Measurements from ENCODE around the gene VAC14.

VAC14 gene

DNA sequence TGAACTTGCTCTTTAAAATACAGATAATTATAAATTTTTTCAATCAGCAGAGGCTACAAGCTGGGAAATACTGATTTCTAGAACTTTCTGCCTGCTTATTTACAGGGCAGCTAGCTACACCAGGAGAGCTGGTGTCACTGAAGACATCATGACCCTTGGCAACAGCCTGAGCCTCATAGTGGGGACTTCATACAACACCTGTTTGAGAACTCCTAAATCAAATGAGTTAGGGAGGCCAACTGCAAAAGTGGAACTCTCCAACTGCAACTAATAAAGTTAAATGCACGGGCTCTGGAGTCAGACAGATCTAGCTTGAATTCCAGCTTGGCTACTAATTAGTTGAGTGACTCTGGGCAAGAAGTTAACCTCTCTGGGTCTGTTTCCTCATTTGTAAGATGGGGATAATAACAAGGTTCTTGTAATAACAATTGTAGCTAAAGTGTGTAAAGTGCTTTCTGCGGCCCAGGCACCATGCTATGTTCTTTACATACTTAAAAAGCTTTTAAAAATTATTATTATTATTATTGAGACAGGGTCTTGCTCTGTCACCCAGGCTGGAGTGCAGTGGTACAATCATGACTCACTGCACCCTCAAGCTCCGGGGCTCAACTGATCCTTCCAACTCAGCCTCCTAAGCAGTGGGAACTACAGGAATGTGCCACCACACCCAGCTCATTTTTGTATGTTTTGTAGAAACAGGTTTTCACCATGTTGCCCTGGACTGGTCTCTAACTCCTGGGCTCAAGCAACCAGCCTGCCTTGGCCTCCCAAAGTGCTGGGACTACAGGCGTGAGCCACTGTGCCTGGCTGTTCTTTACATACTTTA is 33.4 kb downstream of the VAC14 start:
- Histone ChIP-seq H3K4me1 (ENCODE audit: control insufficient read depth, insufficient read depth, low read length) (peaks cover 4% of the 10 kb centered on the region), H3K27me3 (ENCODE audit: control insufficient read depth, insufficient read depth, low read length) (no peaks in the 10 kb centered on the region), H3K9ac (ENCODE audit: low read length) (no peak overlapping the region), H3K4me3 (ENCODE audit: low read length) (no peak overlapping the region), H3K36me3 (ENCODE audit: control insufficient read depth, insufficient read depth, low read length) (peaks cover 7% of the 10 kb centered on the region), H3K27ac (ENCODE audit: low read depth, low read length) (no peak overlapping the region)

DNA sequence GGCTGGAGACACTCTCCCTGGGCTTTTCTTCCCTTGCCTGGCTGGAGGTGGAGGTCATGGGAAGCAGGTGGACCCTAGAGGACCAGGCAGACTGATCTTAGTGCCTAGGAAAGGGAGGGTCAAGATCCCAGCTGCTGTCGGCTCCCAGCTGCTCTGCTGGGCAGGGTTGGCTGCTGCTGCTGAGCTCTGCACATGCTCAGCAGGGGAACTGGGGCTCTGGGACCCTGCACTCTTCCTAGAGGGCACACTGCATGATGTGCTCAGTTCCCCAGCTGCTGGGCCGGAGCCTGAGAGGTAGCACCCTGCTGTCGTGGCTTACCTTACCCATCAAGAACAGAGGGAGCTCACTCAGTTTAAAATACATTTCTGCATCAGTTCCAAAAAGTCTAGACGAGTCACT is 34.3 kb downstream of the VAC14 start:
- H3K36me3 ChIP-seq (ENCODE audit: control insufficient read depth, insufficient read depth, low read length): peaks cover 12% of the 10 kb centered on the region
- H3K9ac ChIP-seq (ENCODE audit: low read length): no peak overlapping the region
- no peaks in the 10 kb centered on the region for H3K27me3 ChIP-seq (ENCODE audit: control insufficient read depth, insufficient read depth, low read length)
- H3K4me1 ChIP-seq (ENCODE audit: control insufficient read depth, insufficient read depth, low read length): peaks cover 4% of the 10 kb centered on the region
- no peak overlapping the region for H3K4me3 ChIP-seq (ENCODE audit: low read length)
- H3K27ac ChIP-seq (ENCODE audit: low read depth, low read length): no peak overlapping the region

DNA sequence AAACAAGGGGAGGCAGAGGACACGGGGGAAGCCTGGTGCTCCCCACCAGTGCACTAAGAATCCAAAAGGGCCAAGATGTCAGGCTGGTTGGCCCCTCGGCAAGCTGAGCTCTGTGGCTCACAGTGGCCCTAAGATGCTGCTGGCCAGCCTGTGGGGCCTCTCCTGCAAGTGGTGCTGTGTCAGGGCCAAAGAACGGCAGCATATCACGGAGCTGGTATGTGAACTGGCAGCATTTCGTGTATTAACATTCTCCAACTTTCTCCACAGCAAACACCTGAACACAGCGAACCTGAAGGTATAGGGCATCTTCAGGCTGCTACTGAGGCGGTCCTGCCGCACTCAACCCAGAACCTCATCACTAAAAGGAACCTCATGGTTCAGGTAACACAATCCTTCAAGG is 34.8 kb downstream of the VAC14 start:
- H3K36me3 ChIP-seq (ENCODE audit: control insufficient read depth, insufficient read depth, low read length): peaks cover 13% of the 10 kb centered on the region
- no peaks in the 10 kb centered on the region for H3K27me3 ChIP-seq (ENCODE audit: control insufficient read depth, insufficient read depth, low read length)
- no peak overlapping the region for H3K9ac ChIP-seq (ENCODE audit: low read length)
- H3K27ac ChIP-seq (ENCODE audit: low read depth, low read length): no peak overlapping the region
- no peak overlapping the region for H3K4me3 ChIP-seq (ENCODE audit: low read length)
- peaks cover 4% of the 10 kb centered on the region for H3K4me1 ChIP-seq (ENCODE audit: control insufficient read depth, insufficient read depth, low read length)

DNA sequence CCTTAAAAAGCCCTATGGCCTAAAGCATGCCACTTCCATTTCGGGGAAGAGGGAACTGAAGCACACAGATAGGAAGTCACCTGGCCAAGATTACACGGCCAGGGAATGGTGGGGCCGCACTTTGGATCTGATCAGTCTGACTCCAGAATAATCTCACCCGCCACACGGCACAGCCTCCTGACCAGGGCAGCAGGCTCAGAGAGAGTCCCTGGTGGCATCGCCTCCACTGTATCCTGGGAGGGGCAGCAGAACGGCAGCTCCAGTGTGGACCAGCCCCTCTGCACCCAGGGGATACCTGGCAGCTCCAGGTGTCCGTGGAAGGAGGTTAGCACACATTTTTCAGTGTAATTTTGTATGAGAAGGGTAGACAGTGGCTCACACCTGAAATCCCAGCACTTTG is 35.5 kb downstream of the VAC14 start:
- peaks cover 13% of the 10 kb centered on the region for H3K36me3 ChIP-seq (ENCODE audit: control insufficient read depth, insufficient read depth, low read length)
- no peak overlapping the region for H3K4me3 ChIP-seq (ENCODE audit: low read length)
- no peak overlapping the region for H3K9ac ChIP-seq (ENCODE audit: low read length)
- H3K27ac ChIP-seq (ENCODE audit: low read depth, low read length): no peak overlapping the region
- H3K4me1 ChIP-seq (ENCODE audit: control insufficient read depth, insufficient read depth, low read length): no peaks in the 10 kb centered on the region
- no peaks in the 10 kb centered on the region for H3K27me3 ChIP-seq (ENCODE audit: control insufficient read depth, insufficient read depth, low read length)

DNA sequence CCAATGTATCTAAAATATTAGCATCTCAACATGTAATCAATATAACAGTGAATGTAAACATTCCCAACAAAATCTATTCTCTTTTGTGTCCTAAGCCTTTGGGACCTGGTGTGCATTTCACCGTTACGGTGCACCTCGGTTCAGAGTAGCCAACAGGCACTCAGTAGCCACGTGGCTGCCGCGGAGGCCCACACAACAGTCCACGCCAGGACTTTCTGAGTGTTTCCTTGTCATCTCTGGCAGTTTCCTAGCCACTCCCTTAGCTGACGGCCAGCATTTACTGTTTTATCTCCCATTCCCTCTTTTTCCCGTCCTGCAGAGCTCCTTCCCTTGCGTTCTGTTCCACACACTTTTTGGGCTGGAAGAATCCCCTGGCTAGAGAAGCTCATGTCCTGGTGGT is 36.3 kb downstream of the VAC14 start:
- no peaks in the 10 kb centered on the region for H3K4me1 ChIP-seq (ENCODE audit: control insufficient read depth, insufficient read depth, low read length)
- no peak overlapping the region for H3K27ac ChIP-seq (ENCODE audit: low read depth, low read length)
- H3K36me3 ChIP-seq (ENCODE audit: control insufficient read depth, insufficient read depth, low read length): peaks cover 13% of the 10 kb centered on the region
- H3K9ac ChIP-seq (ENCODE audit: low read length): no peak overlapping the region
- no peak overlapping the region for H3K4me3 ChIP-seq (ENCODE audit: low read length)
- H3K27me3 ChIP-seq (ENCODE audit: control insufficient read depth, insufficient read depth, low read length): no peaks in the 10 kb centered on the region

DNA sequence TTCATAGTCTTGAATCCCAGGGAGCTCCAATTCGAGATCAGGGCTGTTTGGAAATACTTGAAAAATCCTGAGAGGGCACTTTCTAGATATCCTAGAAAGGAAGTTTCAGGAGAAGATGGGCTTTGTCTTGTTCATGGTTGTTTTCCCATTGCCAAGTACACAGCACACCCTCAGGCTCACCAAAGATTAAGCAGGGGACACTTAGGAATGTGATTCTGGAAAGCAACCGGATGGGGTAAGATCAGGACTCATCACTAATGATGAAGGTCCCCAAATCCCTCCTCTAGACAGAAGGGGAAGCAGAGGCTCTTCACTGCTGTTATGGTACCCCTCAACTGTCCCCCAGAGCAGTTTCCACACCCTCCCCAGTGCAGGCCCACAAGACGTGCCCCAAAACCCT is 40.7 kb downstream of the VAC14 start:
- Histone ChIP-seq H3K4me3 (ENCODE audit: low read length) (no peak overlapping the region), H3K27ac (ENCODE audit: low read depth, low read length) (no peak overlapping the region), H3K4me1 (ENCODE audit: control insufficient read depth, insufficient read depth, low read length) (no peaks in the 10 kb centered on the region), H3K9ac (ENCODE audit: low read length) (no peak overlapping the region), H3K27me3 (ENCODE audit: control insufficient read depth, insufficient read depth, low read length) (no peaks in the 10 kb centered on the region), H3K36me3 (ENCODE audit: control insufficient read depth, insufficient read depth, low read length) (peaks cover 16% of the 10 kb centered on the region)

DNA sequence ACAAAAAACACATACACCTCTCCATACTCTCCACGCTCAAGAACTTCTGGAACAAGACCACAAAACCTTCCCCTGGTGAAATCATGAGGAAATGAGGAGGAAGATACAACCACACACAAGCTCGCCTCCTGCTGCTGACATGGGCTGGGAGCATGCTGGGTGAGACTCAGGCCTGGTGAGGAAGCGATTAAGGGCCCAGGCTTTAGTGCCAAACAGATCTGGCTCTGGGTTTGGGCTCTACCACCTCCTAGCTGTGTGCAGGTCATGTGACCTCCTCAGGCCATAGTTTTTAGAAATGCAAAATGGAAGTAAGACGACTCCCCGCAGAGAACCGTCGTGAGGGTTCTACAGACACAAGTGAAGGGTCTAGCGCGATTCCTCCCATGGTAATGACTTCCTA is 41.3 kb downstream of the VAC14 start:
- H3K27ac ChIP-seq (ENCODE audit: low read depth, low read length): no peak overlapping the region
- H3K27me3 ChIP-seq (ENCODE audit: control insufficient read depth, insufficient read depth, low read length): no peaks in the 10 kb centered on the region
- peaks cover 16% of the 10 kb centered on the region for H3K36me3 ChIP-seq (ENCODE audit: control insufficient read depth, insufficient read depth, low read length)

DNA sequence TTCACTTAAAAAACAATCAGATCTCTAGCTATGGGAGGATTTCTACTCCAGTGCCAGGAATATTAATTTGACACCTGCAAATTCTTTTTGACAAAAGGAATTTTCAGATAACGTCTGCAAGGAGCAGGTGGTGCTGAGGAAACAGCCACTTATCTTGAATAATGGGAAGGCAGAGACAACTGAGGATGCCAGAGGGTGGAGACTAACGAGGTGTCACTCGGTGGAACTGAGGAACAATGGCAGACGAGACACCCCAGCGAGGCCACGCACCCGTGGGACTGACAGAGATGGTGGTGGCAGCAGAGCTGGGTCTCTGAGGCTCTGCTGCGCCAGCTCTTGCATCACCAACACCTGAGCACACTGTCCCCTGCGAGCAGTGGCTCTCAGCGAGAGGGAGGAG is 42.2 kb downstream of the VAC14 start:
- no peak overlapping the region for H3K27ac ChIP-seq (ENCODE audit: low read depth, low read length)
- no peaks in the 10 kb centered on the region for H3K4me1 ChIP-seq (ENCODE audit: control insufficient read depth, insufficient read depth, low read length)
- no peak overlapping the region for H3K9ac ChIP-seq (ENCODE audit: low read length)
- no peak overlapping the region for H3K4me3 ChIP-seq (ENCODE audit: low read length)
- H3K36me3 ChIP-seq (ENCODE audit: control insufficient read depth, insufficient read depth, low read length): peaks cover 13% of the 10 kb centered on the region
- no peaks in the 10 kb centered on the region for H3K27me3 ChIP-seq (ENCODE audit: control insufficient read depth, insufficient read depth, low read length)

More for the DNA sequence above, 41.3 kb downstream of the VAC14 start:
- Histone ChIP-seq H3K9ac (ENCODE audit: low read length) (no peak overlapping the region), H3K4me3 (ENCODE audit: low read length) (no peak overlapping the region), H3K4me1 (ENCODE audit: control insufficient read depth, insufficient read depth, low read length) (no peaks in the 10 kb centered on the region)

DNA sequence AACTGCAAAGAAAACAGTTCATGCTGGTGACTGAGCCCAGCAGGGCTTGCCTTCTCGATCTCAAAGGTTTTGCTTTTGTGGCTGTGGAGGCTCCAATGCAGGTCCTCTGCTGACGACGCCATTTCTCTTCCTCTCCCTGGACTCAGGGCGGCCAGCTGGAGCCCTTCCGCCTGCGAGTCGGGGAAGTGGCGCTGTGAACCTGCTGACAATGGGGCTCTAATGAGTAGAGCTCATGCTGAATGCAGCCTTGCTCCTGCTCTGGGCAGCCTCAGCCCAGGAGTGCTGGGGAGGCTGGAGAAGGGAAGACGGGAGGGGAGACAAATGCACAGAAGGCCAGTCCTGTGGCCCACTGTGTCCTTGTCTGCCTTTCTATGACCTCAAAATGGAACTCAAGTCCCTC is 43.8 kb downstream of the VAC14 start:
- Histone ChIP-seq H3K36me3 (ENCODE audit: control insufficient read depth, insufficient read depth, low read length) (peaks cover 6% of the 10 kb centered on the region), H3K4me3 (ENCODE audit: low read length) (no peak overlapping the region), H3K27ac (ENCODE audit: low read depth, low read length) (no peak overlapping the region), H3K27me3 (ENCODE audit: control insufficient read depth, insufficient read depth, low read length) (no peaks in the 10 kb centered on the region), H3K9ac (ENCODE audit: low read length) (no peak overlapping the region), H3K4me1 (ENCODE audit: control insufficient read depth, insufficient read depth, low read length) (no peaks in the 10 kb centered on the region)

DNA sequence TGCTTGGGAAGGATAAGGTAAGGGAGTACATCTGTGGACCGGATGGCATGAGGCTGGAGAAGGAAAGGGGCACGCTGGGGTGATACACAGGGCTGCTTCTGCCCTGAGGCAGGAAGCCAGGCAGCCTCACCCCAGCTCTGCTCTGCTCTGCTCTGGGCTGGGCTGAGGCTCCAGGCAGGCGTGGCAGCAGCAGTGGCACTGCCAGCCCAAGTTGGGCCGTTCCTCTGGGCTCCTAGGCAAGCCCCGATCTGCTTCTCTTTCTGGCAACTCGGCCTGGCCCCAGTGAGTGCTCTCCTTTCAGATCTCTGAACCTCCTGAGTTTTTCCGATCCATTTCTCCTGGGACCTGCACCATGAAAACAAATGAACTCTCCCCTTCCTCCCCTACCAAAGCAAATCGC is 44.9 kb downstream of the VAC14 start:
- Histone ChIP-seq H3K27ac (ENCODE audit: low read depth, low read length) (no peak overlapping the region), H3K9ac (ENCODE audit: low read length) (no peak overlapping the region), H3K4me3 (ENCODE audit: low read length) (no peak overlapping the region), H3K4me1 (ENCODE audit: control insufficient read depth, insufficient read depth, low read length) (peaks cover 5% of the 10 kb centered on the region), H3K36me3 (ENCODE audit: control insufficient read depth, insufficient read depth, low read length) (peaks cover 3% of the 10 kb centered on the region), H3K27me3 (ENCODE audit: control insufficient read depth, insufficient read depth, low read length) (no peaks in the 10 kb centered on the region)

DNA sequence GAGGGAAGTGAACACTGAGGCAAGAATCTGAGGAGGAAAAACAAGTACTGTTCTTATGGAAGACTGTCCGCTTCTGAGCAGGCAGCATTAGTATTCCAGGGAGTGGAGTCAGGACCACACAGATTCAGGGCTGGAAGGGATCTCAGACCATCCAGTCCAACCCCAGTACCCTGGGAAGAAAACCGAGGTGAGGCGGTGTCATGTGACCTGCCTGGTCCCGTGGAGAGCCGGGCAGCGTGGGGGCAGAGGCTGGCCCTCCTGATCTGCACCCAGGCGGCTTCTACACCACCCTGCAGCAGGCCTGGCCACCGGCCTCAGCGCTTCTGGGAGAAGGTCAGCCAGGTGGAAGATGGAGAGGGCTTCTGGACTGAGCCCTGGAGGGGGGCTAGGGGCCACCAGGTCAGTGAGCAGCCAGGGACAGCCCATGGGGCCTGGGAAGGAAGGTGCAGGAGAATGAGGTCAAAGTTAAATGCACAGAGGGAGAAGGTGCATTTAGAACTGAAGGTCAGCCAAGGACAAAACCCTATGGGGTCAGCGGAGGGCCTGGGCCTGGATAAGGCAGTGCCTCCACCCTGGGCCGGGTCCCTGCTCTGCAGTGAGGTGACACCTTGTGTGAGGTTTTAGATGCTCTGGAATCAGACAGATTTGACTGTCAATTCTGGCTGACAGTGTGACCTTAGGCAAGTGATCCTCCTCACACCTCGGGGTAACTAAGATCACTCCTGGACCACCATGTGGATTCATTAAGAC is 45.9 kb downstream of the VAC14 start:
- Histone ChIP-seq H3K27me3 (ENCODE audit: control insufficient read depth, insufficient read depth, low read length) (no peaks in the 10 kb centered on the region), H3K27ac (ENCODE audit: low read depth, low read length) (no peak overlapping the region), H3K9ac (ENCODE audit: low read length) (no peak overlapping the region)

DNA sequence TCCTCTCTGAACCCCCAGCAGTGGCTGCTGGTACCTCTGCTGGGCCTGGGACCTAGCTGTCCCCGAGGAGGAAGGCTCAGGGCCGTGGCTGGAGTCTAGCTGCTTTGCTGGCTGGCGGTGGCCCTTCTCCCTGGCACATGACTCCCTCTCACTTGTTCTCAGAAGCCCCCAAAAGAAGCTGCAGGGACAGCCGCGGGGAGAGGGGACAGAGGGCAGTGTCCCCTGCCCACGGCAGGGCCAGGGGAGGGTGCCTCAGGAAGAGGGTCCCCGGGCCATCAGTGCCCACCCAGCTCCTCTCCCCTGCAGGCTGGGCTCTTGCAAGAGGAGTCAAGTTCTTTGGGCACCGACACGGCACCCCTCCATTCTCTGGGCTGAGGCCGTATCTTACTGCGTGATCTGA is 46.6 kb downstream of the VAC14 start:
- peaks cover 8% of the 10 kb centered on the region for H3K4me1 ChIP-seq (ENCODE audit: control insufficient read depth, insufficient read depth, low read length)
- no peak overlapping the region for H3K27ac ChIP-seq (ENCODE audit: low read depth, low read length)
- no peak overlapping the region for H3K4me3 ChIP-seq (ENCODE audit: low read length)
- H3K27me3 ChIP-seq (ENCODE audit: control insufficient read depth, insufficient read depth, low read length): no peaks in the 10 kb centered on the region
- peaks cover 3% of the 10 kb centered on the region for H3K36me3 ChIP-seq (ENCODE audit: control insufficient read depth, insufficient read depth, low read length)
- H3K9ac ChIP-seq (ENCODE audit: low read length): no peak overlapping the region

More for the DNA sequence above, 45.9 kb downstream of the VAC14 start:
- peaks cover 8% of the 10 kb centered on the region for H3K4me1 ChIP-seq (ENCODE audit: control insufficient read depth, insufficient read depth, low read length)
- H3K4me3 ChIP-seq (ENCODE audit: low read length): no peak overlapping the region
- peaks cover 3% of the 10 kb centered on the region for H3K36me3 ChIP-seq (ENCODE audit: control insufficient read depth, insufficient read depth, low read length)

Measured in rectal smooth muscle tissue (tissue), 1 donor.